Measurements from ENCODE around the gene FGFBP2.
A peak's percentile ranks its signal among the peaks of the same experiment; 100 is the strongest.

FGFBP2 gene

GRCh38 chr4:15963001-15963451 is at the start of gene FGFBP2:
Gene FGFBP2, minus strand, starts transcription at chr4:15963175. Its CDS starts 46 bp downstream, at chr4:15963129.
- peak; percentile 7 for DNase-seq (ENCODE audit: low spot score)

DNA sequence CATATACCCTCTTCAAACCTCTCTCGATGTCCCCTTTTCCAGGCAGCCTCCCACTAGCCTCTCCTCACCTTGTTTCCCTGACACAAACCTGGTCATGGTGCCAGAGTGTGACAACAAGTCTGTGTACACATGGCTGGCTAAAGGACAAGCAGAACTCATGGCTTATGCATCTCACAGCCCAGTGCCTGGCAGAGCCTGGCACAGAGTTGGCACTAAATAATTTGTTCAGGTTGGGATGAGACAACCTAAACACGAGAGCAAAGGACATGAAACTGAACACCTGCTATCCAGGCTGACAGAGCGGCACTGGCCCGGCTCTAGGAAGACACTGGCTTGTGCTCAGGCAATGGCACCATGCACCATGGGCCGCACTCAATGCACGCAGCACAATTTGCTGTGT is 48.2 kb upstream of the FGFBP2 start:
- DNase-seq (ENCODE audit: low spot score) = no peak

DNA sequence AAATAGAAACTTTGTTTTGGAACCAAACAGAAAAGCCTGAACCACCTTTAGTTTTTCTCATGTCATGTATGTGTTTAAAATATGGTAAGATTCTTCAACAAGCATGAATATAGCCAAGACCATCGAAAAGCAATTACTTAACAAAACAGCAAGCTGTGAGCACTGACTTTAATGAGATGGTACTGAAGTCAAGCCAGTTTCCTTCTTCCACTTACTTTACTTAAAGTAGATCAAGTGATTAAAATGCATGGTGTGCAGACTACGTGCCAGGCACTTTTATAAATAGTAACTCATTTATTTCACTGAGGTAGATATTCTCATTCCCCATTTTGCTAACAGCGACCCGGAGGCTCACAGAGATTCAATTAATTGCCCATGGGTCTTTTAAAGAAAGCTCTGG is 46.2 kb upstream of the FGFBP2 start:
- DNase-seq (ENCODE audit: low spot score) = no peak

GRCh38 chr4:16007471-16008095 is 44.6 kb upstream of the FGFBP2 start:
- DNase-seq (ENCODE audit: low spot score) = no peak

DNA sequence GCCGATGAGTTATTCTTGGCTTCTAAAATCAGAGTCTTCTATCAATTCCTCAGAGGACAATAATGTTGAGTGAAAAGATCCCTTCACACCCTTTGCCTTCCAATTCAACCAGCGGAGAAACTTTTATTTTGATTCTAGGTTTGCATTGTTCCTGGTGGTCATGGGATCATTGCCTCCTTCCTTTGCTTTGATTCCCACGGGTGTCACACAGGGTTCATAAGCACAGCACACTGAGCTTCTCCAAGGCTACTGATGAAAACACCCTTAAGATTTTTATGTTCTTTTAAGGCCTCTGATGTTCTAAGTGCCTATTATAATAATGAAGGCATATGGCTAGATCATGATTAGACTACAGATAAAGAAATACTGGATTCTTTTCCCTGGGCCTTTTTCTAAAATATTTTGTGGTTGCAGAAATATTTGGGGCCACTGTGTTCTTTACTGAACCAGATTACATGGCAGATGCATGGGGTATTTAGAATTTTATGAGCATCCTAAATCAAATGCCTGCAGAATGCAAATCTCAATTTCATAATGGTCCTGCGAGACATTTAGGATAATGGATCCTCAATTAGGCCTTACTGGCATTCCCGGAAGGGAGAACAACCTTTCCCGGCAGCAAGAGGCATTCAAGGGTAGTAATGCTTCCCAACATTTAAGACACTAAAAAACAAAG is 43.9 kb upstream of the FGFBP2 start:
- DNase-seq (ENCODE audit: low spot score) = no peak

DNA sequence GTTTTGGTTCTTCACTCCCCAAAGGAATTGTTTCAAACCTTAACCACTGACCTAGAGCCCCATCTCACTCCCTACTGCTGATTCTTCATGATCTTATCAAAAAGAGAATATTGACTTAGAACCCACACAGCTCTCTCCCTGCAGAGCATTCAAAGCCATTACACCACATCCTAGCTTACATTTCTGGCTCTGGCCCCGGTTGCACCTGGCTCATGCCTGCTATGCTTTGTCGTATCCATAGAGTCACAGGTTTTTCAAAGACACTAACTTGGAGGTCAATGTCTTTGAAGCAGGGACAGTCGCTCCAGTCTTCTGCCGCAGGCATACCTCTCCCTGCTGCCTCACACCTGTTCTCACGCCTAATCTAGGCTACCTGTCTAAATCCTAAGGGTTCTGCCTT is 42.7 kb upstream of the FGFBP2 start:
- DNase-seq (ENCODE audit: low spot score) = no peak

DNA sequence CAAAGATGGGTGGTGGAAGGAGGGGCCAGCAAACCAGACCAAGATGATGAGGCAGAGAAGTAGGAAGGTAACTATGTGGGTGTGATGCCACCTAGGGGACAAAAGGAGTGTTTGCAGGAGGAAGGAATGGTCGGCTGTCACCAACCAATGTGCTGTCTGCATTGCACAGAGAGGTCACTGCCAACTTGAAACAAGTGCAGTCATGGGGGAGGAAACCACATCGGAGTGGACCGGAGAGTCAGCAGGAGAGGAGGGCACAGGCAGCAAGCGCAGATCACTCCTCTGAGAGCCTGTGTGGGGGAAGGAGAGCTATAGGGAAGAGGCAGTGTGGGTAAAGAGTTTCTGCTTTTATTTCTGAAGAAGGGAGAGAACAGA is 38.5 kb upstream of the FGFBP2 start:
- peak; percentile 76 for DNase-seq (ENCODE audit: low spot score)

GRCh38 chr4:16000708-16001483 is 37.9 kb upstream of the FGFBP2 start:
- no peak for DNase-seq (ENCODE audit: low spot score)

DNA sequence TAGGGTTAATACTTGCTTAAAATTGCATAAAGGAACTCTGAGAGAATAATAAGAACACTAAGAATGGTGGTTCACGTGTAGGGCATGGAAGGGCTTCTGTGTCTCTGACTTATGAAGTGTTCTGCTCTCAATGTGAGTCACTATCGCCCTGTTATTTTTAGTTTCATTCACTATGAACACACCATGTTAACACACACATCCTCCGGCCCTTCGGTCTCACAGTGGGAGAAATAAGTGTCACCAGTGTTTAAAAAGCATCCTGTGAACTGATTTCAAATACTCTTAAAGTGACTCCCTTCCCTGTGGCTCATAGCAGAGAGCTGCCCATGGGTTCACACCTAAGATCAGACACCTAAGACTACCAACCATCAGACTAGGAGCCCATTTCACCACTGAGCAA is 33.8 kb upstream of the FGFBP2 start:
- DNase-seq (ENCODE audit: low spot score) = no peak

DNA sequence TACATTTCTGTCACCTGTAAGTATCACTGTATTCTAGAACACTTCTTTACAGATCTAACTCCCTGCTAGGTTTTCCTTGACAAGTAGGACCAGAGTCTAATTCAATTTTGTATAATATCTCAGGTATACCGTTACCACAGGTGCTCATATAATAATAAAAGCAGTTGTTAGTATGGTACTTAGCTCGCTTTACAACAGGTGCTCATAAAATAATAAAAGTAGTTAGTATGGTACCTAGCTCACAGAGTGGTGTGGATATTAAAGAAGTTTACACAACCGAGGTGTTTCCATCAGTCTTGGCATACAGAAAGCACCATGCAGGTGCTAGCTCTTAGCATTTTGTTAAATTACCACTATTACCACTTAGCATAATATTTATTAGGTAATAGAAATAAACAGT is 32.9 kb upstream of the FGFBP2 start:
- DNase-seq (ENCODE audit: low spot score) = no peak

- DNase-seq (ENCODE audit: low spot score) = no peak
These were observed 29.2 kb upstream of the FGFBP2 start for GRCh38 chr4:15992167-15992485.

DNA sequence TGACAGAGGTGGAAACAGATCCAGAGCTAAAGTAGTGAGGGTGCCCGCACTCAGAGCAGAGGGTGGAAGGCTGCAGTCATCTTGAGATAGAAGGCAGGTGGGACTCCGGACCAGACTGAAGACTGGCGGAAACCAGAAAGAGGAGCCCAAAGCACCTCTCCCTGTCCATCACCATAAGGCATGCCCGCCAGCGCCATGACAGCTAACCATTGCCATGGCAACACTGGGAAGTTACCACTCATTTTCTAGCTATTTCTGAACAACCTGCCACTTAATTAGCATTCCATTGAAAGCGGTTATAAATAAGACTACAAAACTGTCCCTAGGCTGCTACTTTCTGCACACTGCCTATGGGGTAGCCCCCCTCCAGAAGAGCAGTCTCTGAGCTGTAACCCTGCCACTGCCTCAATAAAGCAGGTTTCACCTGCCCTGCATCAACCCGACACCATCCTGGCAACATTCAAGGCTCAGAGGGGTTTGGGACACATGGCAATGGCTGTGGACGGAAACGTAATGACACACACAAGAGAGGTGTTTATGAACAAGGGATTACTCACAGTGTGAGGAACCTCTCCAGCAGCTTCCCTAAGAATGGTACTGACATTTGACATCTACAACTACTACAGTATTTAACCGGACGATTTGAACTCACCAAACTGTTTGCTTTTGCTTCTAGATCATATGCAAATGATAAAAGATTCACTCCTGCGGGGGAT is 27.8 kb upstream of the FGFBP2 start:
- DNase-seq (ENCODE audit: low spot score) = no peak

DNA sequence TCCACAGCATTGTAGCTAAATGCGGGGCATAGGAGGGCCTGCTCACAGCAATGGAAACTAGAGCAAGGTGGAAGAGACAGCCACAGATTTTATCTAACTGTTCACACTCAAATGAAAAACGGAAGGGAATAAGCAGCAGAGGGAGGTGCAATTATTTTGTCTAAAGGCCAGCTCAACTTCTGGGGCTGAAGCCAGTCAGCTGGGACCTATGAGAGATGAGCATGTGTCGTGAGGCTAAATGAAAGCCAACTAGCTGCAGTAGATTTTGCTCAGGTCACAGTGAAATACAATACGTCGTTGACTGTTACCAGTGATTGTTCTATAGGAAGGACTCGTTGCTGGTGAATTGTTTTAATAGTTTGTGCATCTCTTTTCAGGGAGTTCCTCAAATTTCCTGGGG is 26.4 kb upstream of the FGFBP2 start:
- DNase-seq (ENCODE audit: low spot score) = no peak

DNA sequence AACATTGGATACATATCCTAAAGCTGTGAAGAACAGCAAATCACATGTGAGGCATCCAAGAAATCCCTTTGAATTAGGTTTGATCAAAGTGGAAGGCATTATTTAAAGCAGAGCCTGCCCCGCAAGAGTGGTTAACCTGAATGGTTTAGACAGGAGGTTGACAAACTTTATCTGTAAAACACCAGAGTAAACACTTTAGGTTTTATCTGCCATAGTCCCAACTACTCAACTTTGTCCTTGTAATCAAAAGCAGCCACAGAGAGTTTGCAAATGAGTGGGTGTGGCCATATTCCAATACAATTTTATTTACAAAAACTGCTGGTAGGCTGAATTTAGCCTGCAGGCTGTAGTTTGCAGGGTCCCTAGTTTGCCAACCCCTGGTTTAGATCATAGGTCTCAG is 25.2 kb upstream of the FGFBP2 start:
- no peak for DNase-seq (ENCODE audit: low spot score)

- no peak for DNase-seq (ENCODE audit: low spot score)
These were observed 23.9 kb upstream of the FGFBP2 start for GRCh38 chr4:15986907-15987306.

DNA sequence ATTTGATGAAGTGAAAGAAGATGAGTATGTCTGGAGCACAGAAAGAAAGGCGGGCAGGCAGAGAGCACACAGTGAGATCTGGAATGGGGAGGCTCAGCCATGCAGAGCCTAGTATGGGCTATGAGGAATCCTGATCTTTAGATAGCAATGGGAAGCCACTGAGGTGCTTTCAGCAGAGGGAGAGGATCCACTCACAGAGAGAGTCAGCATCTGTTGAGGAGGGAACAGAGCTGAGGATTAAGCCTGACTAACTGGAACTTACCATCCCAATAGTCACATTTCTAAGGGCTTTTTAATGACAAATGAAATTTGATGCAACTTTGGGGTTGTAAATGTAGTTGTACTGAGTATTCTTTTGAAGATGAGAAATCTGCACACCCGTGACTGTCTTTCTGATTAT is 20.6 kb upstream of the FGFBP2 start:
- no peak for DNase-seq (ENCODE audit: low spot score)

DNA sequence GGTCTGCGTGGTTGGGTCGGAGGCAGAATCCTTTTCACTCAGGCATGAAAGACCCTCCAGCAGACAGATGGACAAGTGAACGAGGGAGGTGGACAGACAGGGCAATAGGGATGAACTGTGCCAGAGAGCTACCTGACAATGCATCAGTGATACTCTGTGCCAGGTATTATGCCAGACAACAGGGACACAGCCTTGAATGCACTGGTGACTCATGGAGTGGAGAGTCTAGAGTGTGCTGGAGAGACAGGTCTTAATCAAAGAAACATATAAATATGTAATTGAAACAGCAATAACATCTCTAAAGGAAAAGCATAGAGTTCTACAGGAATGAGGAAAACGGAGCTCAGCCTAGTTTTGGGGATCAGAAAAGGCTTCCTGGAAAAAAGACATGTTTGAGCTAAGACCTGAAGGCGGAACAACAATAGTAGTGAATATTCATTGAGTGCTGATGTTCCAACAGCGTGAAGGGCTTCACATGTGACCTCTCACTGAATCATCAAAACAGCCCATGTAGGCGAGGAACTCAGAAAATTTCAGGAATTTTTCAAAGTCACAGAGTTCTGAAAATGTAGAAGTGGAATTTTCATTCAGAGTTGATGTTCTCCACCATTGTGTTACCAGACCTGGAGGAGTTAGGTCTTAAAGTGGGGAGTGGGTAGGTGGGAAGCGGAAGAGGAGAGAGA is 20.0 kb upstream of the FGFBP2 start:
- DNase-seq (ENCODE audit: low spot score) = no peak

DNA sequence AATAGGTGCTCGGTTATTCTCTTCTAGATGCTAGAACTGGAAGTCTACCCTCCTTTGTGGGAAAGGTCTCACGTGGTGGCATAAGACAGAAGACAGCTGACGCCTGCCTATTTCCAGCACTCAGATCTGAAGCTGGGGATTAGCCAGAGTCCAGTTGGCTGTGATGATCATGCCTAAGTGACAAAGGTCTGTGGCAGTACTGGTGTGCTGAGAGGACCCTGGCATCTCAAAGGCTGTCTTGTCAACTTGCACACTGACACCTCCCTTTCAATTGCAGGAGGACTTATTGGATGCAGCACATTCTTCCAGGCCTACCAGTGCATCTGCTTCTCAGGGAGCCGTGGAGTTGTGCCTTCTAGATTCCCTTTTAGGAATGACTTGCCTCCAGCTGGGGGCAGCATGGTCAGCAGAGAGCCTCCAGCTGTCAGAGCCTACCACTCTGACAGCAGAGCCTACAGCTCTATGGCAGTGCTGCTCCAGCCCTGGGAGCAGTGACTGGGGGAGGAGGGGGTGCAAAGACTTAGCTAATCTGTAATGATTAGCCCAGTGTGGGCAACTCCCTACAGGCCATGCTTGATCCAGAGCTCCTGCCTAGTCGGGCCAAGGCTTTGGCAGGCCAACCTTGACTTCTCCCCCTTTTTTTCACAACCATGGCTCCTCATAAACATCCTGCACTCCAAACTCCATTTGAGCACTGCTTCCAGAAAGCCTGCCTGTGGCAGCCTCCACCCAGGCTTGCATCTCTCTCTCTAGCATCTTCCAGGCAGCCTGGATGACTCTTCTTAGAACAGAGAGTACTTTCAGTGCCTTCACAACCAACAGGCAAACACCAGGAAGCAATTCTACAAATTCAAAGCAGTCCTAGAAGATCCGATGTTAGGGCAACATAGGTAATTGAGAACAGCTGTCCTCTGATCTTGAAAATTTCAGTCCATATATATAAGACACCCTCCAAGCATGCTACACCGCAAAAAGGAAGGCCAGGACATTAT is 13.8 kb upstream of the FGFBP2 start:
- no peak for DNase-seq (ENCODE audit: low spot score)

DNA sequence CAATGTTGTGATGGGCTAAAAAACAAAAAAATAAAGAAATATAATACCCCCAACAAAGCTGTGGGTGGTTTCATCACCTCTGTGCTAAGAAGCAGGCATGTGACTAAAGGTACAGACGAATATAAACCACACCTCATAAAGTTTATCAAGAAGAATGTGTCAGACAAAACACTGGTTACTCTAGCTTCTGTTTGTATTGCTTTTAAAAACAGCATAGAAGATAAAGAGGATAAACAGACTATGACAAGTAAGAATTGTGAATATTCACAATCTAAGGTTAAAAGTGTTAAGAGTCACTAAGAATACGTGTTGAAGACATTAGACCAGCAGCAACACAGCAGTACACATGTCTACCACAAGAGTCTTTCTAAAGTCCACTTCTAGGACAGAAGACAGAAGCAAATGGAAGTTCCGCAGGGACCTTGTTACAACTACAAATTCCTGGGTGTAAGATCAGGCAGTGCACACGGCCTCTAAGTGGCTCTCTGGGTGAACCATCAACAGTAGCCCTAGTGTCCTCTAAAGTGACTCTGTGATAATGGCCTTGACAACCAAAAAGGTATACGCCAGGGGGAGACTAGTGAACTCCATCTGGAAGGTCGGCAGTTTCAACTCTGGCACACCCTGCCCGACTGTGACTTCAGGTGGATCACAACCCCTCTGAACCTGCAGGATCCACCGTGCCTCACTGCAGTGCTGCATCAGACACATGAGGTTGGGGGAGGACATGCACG is 8.3 kb upstream of the FGFBP2 start:
- no peak for DNase-seq (ENCODE audit: low spot score)
